ENCODE data around the gene PRC1. TPM values are rescaled to one million over a fixed set of nuclear protein-coding genes. Genes with fewer than 3 reads are reported as not detected.

Gene PRC1
- total RNA-seq, 2 donors from 2014 or later: 4.8 to 12.9 TPM

GRCh38 chr15:90989040-90989768 is 5.1 kb downstream of the PRC1 start:
- peaks cover 0 to 8% of the 10 kb centered on the region in 2 donors for H3K4me1 ChIP-seq
- no peaks in the 10 kb centered on the region for H3K27me3 ChIP-seq
- DNase-seq (ENCODE audit: low spot score): no peak
- H3K9me3 ChIP-seq: no peaks in the 10 kb centered on the region
- no peak overlapping the region for H3K27ac ChIP-seq
- no peaks in the 10 kb centered on the region for H3K36me3 ChIP-seq
- H3K4me3 ChIP-seq: no peak overlapping the region
- no peak for TF ChIP-seq CTCF (IDR thresholded peaks at IDR 0.05)

GRCh38 chr15:90988296-90988695 is 6.0 kb downstream of the PRC1 start:
- Histone ChIP-seq H3K36me3 (no peaks in the 10 kb centered on the region), H3K4me1 (peaks cover 0 to 1% of the 10 kb centered on the region in 2 donors), H3K27ac (no peak overlapping the region), H3K4me3 (no peak overlapping the region), H3K27me3 (no peaks in the 10 kb centered on the region), H3K9me3 (no peaks in the 10 kb centered on the region)
- DNase-seq (ENCODE audit: low spot score): no peak
- TF ChIP-seq CTCF (IDR thresholded peaks at IDR 0.05): no peak

- Histone ChIP-seq H3K27ac (no peak overlapping the region), H3K4me1 (no peaks in the 10 kb centered on the region), H3K9me3 (no peaks in the 10 kb centered on the region), H3K4me3 (no peak overlapping the region), H3K27me3 (no peaks in the 10 kb centered on the region), H3K36me3 (no peaks in the 10 kb centered on the region)
- TF ChIP-seq CTCF (IDR thresholded peaks at IDR 0.05): no peak
- no peak for DNase-seq (ENCODE audit: low spot score)
Measured at GRCh38 chr15:90987561-90988141, 6.7 kb downstream of the PRC1 start.

- Histone ChIP-seq H3K4me3 (no peak overlapping the region), H3K36me3 (no peaks in the 10 kb centered on the region), H3K4me1 (no peaks in the 10 kb centered on the region), H3K27ac (no peak overlapping the region), H3K27me3 (no peaks in the 10 kb centered on the region), H3K9me3 (no peaks in the 10 kb centered on the region)
- no peak for TF ChIP-seq CTCF (IDR thresholded peaks at IDR 0.05)
- no peak for DNase-seq (ENCODE audit: low spot score)
Measured at GRCh38 chr15:90986790-90987507, 7.4 kb downstream of the PRC1 start.

- no peak overlapping the region for H3K27ac ChIP-seq
- H3K9me3 ChIP-seq: no peaks in the 10 kb centered on the region
- no peak overlapping the region for H3K4me3 ChIP-seq
- H3K36me3 ChIP-seq: no peaks in the 10 kb centered on the region
- no peaks in the 10 kb centered on the region for H3K4me1 ChIP-seq
- no peaks in the 10 kb centered on the region for H3K27me3 ChIP-seq
- TF ChIP-seq CTCF (IDR thresholded peaks at IDR 0.05): no peak
- no peak for DNase-seq (ENCODE audit: low spot score)
Measured at GRCh38 chr15:90982135-90982534, 12.2 kb downstream of the PRC1 start.

Measured in right atrium auricular region (tissue), 2 donors.